ENCODE measurements around the gene ARF1. TPM values are rescaled to one million over a fixed set of nuclear protein-coding genes. Genes with fewer than 3 reads are reported as not detected.

The ARF1 gene
- total RNA-seq (2022; extraction: Qiagen RNA extraction; ENCODE audit: low read depth), result 376 to 456 TPM (median 431 TPM) in 5 replicates

GRCh38 chr1:228082214-228082917 lies at the start of gene ARF1:
Gene ARF1, plus strand, starts transcription at chr1:228082708. Its CDS starts 14,407 bp downstream, at chr1:228097115.

GRCh38 chr1:228102791-228103620 lies 20.5 kb downstream of the ARF1 start, which contains the start of gene C1orf35:
Gene C1orf35, minus strand, starts transcription at chr1:228103325. Its CDS starts 98 bp downstream, at chr1:228103227.

GRCh38 chr1:228109073-228109961 lies 26.8 kb downstream of the ARF1 start, which contains the start of gene MRPL55:
Gene MRPL55, minus strand, starts transcription at chr1:228109299. Its CDS starts 1,039 bp downstream, at chr1:228108260.

GRCh38 chr1:228139931-228140723 lies 57.6 kb downstream of the ARF1 start, which contains the start of gene GUK1:
Gene GUK1, plus strand, starts transcription at chr1:228140279. Its CDS starts 24 bp downstream, at chr1:228140303.

Other genes with a start within 250 kb of the ARF1 start
- gene WNT9A, start 134.8 kb upstream of the ARF1 start, total RNA-seq (2022; extraction: Qiagen RNA extraction; ENCODE audit: low read depth), result 6.6 to 8.9 TPM (median 8.0 TPM) in 5 replicates
- 0.02 to 0.05 TPM in 2 of 5 replicates, not detected in the others for gene WNT3A, start 75.7 kb upstream of the ARF1 start, total RNA-seq (2022; extraction: Qiagen RNA extraction; ENCODE audit: low read depth)
- gene C1orf35, start 20.6 kb downstream of the ARF1 start, total RNA-seq (2022; extraction: Qiagen RNA extraction; ENCODE audit: low read depth), result 26.5 to 37.1 TPM (median 34.0 TPM) in 5 replicates
- gene MRPL55, start 26.6 kb downstream of the ARF1 start, total RNA-seq (2022; extraction: Qiagen RNA extraction; ENCODE audit: low read depth), result 67.9 to 90.5 TPM (median 82.3 TPM) in 5 replicates
- gene GUK1, start 57.6 kb downstream of the ARF1 start, total RNA-seq (2022; extraction: Qiagen RNA extraction; ENCODE audit: low read depth), result 114 to 152 TPM (median 129 TPM) in 5 replicates
- 0.28 to 0.42 TPM (median 0.39 TPM) in 5 replicates for gene GJC2, start 67.2 kb downstream of the ARF1 start, total RNA-seq (2022; extraction: Qiagen RNA extraction; ENCODE audit: low read depth)
- 4.9 to 7.5 TPM (median 5.7 TPM) in 5 replicates for gene IBA57, start 83.1 kb downstream of the ARF1 start, total RNA-seq (2022; extraction: Qiagen RNA extraction; ENCODE audit: low read depth)
- gene OBSCN, start 125.3 kb downstream of the ARF1 start, total RNA-seq (2022; extraction: Qiagen RNA extraction; ENCODE audit: low read depth), result 3.9 to 6.4 TPM (median 5.8 TPM) in 5 replicates

Measured in A549 treated with DMSO at 1 μM for 4 hours (cell line).